GM21528 (cell line): ENCODE results near the gene RREB1.

Experiments used
- ATAC-seq: cut with Tn5 transposase; IDR thresholded peaks from one replicate; pipeline ENCODE4 v1.9.1; 2021; ENCODE audit warnings: mild to moderate bottlenecking, moderate library complexity; ENCODE audit not compliant: unreplicated experiment, low FRiP score

The RREB1 gene

GRCh38 chr6:7239590-7239948, 131.8 kb downstream of the RREB1 start:
- no peak for ATAC-seq

- ATAC-seq, result no peak
Observed at GRCh38 chr6:7240351-7240750, 132.6 kb downstream of the RREB1 start.

- no peak for ATAC-seq
Observed at GRCh38 chr6:7241160-7241559, 133.4 kb downstream of the RREB1 start.

GRCh38 chr6:7241709-7242645, 134.2 kb downstream of the RREB1 start:
- ATAC-seq, result no peak

- no peak for ATAC-seq
Observed at GRCh38 chr6:7242835-7243178, 135.0 kb downstream of the RREB1 start.

GRCh38 chr6:7243179-7243981, 135.6 kb downstream of the RREB1 start:
- no peak for ATAC-seq

- ATAC-seq, result no peak
Observed at GRCh38 chr6:7245668-7246393, 138.1 kb downstream of the RREB1 start.

- ATAC-seq, result no peak
Observed at GRCh38 chr6:7246401-7247178, 138.8 kb downstream of the RREB1 start.

GRCh38 chr6:7247179-7247456, 139.4 kb downstream of the RREB1 start:
- ATAC-seq, result no peak

- ATAC-seq, result no peak
Observed at GRCh38 chr6:7247828-7248227, 140.1 kb downstream of the RREB1 start.

- ATAC-seq, result no peak
Observed at GRCh38 chr6:7249391-7249790, 141.6 kb downstream of the RREB1 start.

GRCh38 chr6:7249946-7250643, 142.3 kb downstream of the RREB1 start:
- ATAC-seq, result no peak

GRCh38 chr6:7250812-7251211, 143.1 kb downstream of the RREB1 start:
- no peak for ATAC-seq

GRCh38 chr6:7251646-7252260, 144.0 kb downstream of the RREB1 start:
- no peak for ATAC-seq

- ATAC-seq, result no peak
Observed at GRCh38 chr6:7252390-7252789, 144.6 kb downstream of the RREB1 start.

GRCh38 chr6:7254980-7255835, 147.4 kb downstream of the RREB1 start:
- ATAC-seq, result no peak

- no peak for ATAC-seq
Observed at GRCh38 chr6:7255918-7256317, 148.2 kb downstream of the RREB1 start.

GRCh38 chr6:7256785-7257184, 149.0 kb downstream of the RREB1 start:
- no peak for ATAC-seq
